CD14-positive monocyte (primary cell): Measurements from ENCODE around the gene MAFF. TPM values are rescaled to one million over a fixed set of nuclear protein-coding genes. Genes with fewer than 3 reads are reported as not detected.

Experiments
- DNase-seq, 3 donors: peaks; one replicate each; pipeline ENCODE4 v3.0.0-alpha.2; 2011 to 2022
- H2AFZ ChIP-seq: 2 replicates; pipeline ENCODE4 v1.6.0; 2012; ENCODE audit warnings: mild to moderate bottlenecking, low read depth, low read length, inconsistent platforms; ENCODE audit not compliant: insufficient read depth, poor library complexity, severe bottlenecking
- H3K27ac ChIP-seq, 2 donors: 1 replicate in 1 of 2; 2 replicates in 1 of 2; pipeline ENCODE4 v1.5.1; 2012 to 2013; ENCODE audit warnings: low read length in 2 of 2, control low read depth in 1 of 2, inconsistent platforms in 1 of 2, low read depth in 1 of 2, mild to moderate bottlenecking in 1 of 2
- H3K27me3 ChIP-seq, 2 donors: one replicate each; pipeline versions ENCODE4 v1.6.0 to v1.6.1; 2011 to 2013; ENCODE audit warnings: low read length in 2 of 2; ENCODE audit not compliant: control insufficient read depth in 2 of 2, insufficient read depth in 2 of 2
- H3K36me3 ChIP-seq, 2 donors: replicated peaks in 1 of 2; 1 replicate in 1 of 2; 2 replicates in 1 of 2; pipeline versions ENCODE4 v1.5.1 to v1.6.1; 2012 to 2013; ENCODE audit warnings: low read length in 2 of 2, control low read depth in 1 of 2, inconsistent platforms in 1 of 2, mild to moderate bottlenecking in 1 of 2; ENCODE audit not compliant: insufficient read depth in 2 of 2, control insufficient read depth in 1 of 2
- H3K4me1 ChIP-seq, 2 donors: 1 replicate in 1 of 2; 2 replicates in 1 of 2; pipeline versions ENCODE4 v1.5.1 to v1.6.1; 2012 to 2013; ENCODE audit warnings: low read length in 2 of 2, control low read depth in 1 of 2, inconsistent platforms in 1 of 2, mild to moderate bottlenecking in 1 of 2, moderate library complexity in 1 of 2; ENCODE audit not compliant: insufficient read depth in 2 of 2, control insufficient read depth in 1 of 2
- H3K4me2 ChIP-seq: replicated peaks from 2 replicates; pipeline ENCODE3; 2012; ENCODE audit warnings: low read length, moderate library complexity, mild to moderate bottlenecking; ENCODE audit not compliant: poor library complexity, severe bottlenecking; ENCODE audit errors: extremely low read depth
- H3K4me3 ChIP-seq, 3 experiments: fragments of 200-600 bp in 1 of 3; sonication (generic) in 1 of 3; replicated peaks in 1 of 3; 1 replicate in 2 of 3; 2 replicates in 1 of 3; pipeline ENCODE4 v1.5.1; 2011 to 2013; ENCODE audit warnings: low read length in 3 of 3, mild to moderate bottlenecking in 3 of 3, control low read depth in 2 of 3, low read depth in 2 of 3, inconsistent platforms in 1 of 3, moderate library complexity in 1 of 3
- H3K79me2 ChIP-seq: 2 replicates; pipeline ENCODE4 v1.6.0; 2012; ENCODE audit warnings: mild to moderate bottlenecking, control low read depth, inconsistent platforms, low read length, moderate library complexity; ENCODE audit not compliant: insufficient read depth
- H3K9ac ChIP-seq: 2 replicates; pipeline ENCODE4 v1.6.0; 2017; ENCODE audit warnings: low read length, mild to moderate bottlenecking; ENCODE audit not compliant: insufficient read depth, poor library complexity, severe bottlenecking
- H3K9me3 ChIP-seq, 2 donors: replicated peaks in 1 of 2; 1 replicate in 1 of 2; 2 replicates in 1 of 2; pipeline versions ENCODE4 v1.5.1 to v1.6.1; 2012 to 2013; ENCODE audit warnings: low read length in 2 of 2, control low read depth in 1 of 2; ENCODE audit not compliant: control insufficient read depth in 1 of 2, insufficient read depth in 1 of 2
- H4K20me1 ChIP-seq: 2 replicates; pipeline ENCODE4 v1.6.0; 2012; ENCODE audit warnings: mild to moderate bottlenecking, low read length, control low read depth, moderate library complexity; ENCODE audit not compliant: insufficient read depth
- H3K27ac Mint-ChIP-seq, 7 donors: one replicate each; pipeline ENCODE4 v1.8.0; 2020; ENCODE audit warnings: mild to moderate bottlenecking in 7 of 7, mixed read lengths in 7 of 7, moderate library complexity in 6 of 7, inconsistent platforms in 2 of 7
- H3K27me3 Mint-ChIP-seq, 3 donors: one replicate each; pipeline ENCODE4 v1.8.0; 2021 to 2022; ENCODE audit warnings: low read depth in 3 of 3, mild to moderate bottlenecking in 3 of 3, mixed read lengths in 3 of 3, moderate library complexity in 3 of 3, inconsistent platforms in 1 of 3
- H3K36me3 Mint-ChIP-seq, 2 donors: one replicate each; pipeline ENCODE4 v1.8.0; 2020; ENCODE audit warnings: mixed read lengths in 2 of 2, inconsistent platforms in 1 of 2, mild to moderate bottlenecking in 1 of 2
- H3K4me1 Mint-ChIP-seq: one replicate; pipeline ENCODE4 v1.8.0; 2020; ENCODE audit warnings: mild to moderate bottlenecking, mixed read lengths
- H3K4me3 Mint-ChIP-seq, 2 donors: one replicate each; pipeline ENCODE4 v1.8.0; 2020; ENCODE audit warnings: mild to moderate bottlenecking in 2 of 2, mixed read lengths in 2 of 2, moderate library complexity in 1 of 2
- H3K9me3 Mint-ChIP-seq, 7 donors: one replicate each; pipeline ENCODE4 v1.8.0; 2020 to 2022; ENCODE audit warnings: mixed read lengths in 7 of 7, mild to moderate bottlenecking in 6 of 7, moderate library complexity in 6 of 7, inconsistent platforms in 2 of 7
- CTCF ChIP-seq: fragments of 200-600 bp; IDR thresholded peaks from one replicate; pipeline ENCODE4 v1.8.0; 2022; ENCODE audit warnings: antibody characterized with exemption, mild to moderate bottlenecking
- WGBS: methylation state at CpG from one replicate; pipeline ENCODE4 v1.1.5; 2013; ENCODE audit warnings: missing lambda C conversion rate; ENCODE audit not compliant: insufficient coverage; 5-methylcytosine and 5-hydroxymethylcytosine counted together
- intact Hi-C, 2 donors: fragments of 100-400 bp; cut with micrococcal nuclease; formaldehyde crosslinking; loops; one replicate each; pipeline versions ENCODE4 v1.15.0 to v1.15.1; 2023
- polyA plus RNA-seq, 3 donors: library from polyadenylated mRNA; depleted of rRNA in 1 of 3; unstranded in 2 of 3; stranded (reverse) in 1 of 3; fragments of 300-500 nt in 2 of 3; fragments of >200 nt in 1 of 3; fragmentation: Illumina TruSeq in 2 of 3; gene quantifications; 1 replicate in 2 of 3; 2 replicates in 1 of 3; pipeline ENCODE4 v1.2.3, GENCODE V29; 2012 to 2021

MAFF gene
- polyA plus RNA-seq, 3 donors: 1.5 to 67.3 (median 2.0) TPM

DNA sequence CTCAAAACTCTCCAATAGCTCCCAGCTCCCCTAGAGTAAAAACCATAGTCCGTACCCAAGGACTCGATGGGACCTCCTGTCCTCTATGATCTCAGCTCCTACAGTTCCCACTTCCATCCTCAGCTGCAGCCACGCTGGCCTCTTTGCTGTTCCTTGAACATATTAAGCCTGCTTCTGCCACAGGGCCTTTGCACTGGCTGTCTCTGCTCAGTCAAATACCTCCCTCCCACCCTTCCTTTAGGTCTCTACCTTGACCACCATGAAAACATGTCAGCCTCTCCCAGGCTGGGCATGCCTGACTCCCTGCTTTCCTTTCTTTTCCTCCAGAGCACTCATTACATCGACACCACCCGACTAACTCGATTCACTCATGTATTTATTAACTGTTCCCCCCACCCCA is 46.5 kb downstream of the MAFF start:
- H3K4me1 ChIP-seq: peaks cover 0 to 5% of the 10 kb centered on the region in 2 donors
- no peaks in the 10 kb centered on the region for H3K27me3 ChIP-seq
- Mint-ChIP-seq H3K27ac (no peak overlapping the region), H3K4me3 (no peak overlapping the region), H3K36me3 (peaks cover 50 to 67% of the 10 kb centered on the region in 2 donors), H3K4me1 (peaks cover 9% of the 10 kb centered on the region), H3K9me3 (peaks cover 5 to 13% (median 9%) of the 10 kb centered on the region in 7 donors), H3K27me3 (peaks cover 0 to 2% (median 1%) of the 10 kb centered on the region in 3 donors)
- H3K27ac ChIP-seq: no peak overlapping the region
- WGBS: 98% methylated on average over 6 of the region's 6 CpGs
- H3K79me2 ChIP-seq: peaks cover 5% of the 10 kb centered on the region
- no peak overlapping the region for H3K4me3 ChIP-seq
- intact Hi-C loops: no loop called here
- H3K9ac ChIP-seq: no peak overlapping the region
- H2AFZ ChIP-seq: no peak overlapping the region
- TF ChIP-seq CTCF: no peak
- peaks cover 5 to 13% of the 10 kb centered on the region in 2 donors for H3K9me3 ChIP-seq
- no peak overlapping the region for H3K4me2 ChIP-seq
- peaks cover 35% of the 10 kb centered on the region for H4K20me1 ChIP-seq
- no peak for DNase-seq
- H3K36me3 ChIP-seq: peaks cover 29 to 60% of the 10 kb centered on the region in 2 donors

DNA sequence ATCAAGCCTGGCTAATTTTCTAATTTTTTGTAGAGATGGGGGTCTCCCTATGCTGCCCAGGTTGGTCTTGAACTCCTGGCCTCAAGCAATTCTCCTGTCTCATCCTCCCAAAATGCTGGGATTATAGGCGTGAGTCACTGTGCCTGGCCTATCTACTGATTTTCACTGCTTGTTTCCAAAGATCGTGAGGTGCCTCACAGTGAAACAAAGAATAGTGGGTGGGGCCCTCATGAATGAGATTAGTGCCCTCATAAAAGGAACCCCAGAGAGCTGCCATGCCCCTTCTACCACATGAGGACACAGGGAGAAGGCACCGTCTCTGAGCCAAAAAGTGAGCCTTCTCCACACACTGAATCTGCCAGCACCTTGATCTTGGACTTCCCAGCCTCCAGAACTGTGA is 47.5 kb downstream of the MAFF start:
- no peak overlapping the region for H3K4me2 ChIP-seq
- H3K9me3 ChIP-seq: peaks cover 5 to 13% of the 10 kb centered on the region in 2 donors
- peaks cover 29 to 50% of the 10 kb centered on the region in 2 donors for H3K36me3 ChIP-seq
- TF ChIP-seq CTCF: no peak
- H3K9ac ChIP-seq: no peak overlapping the region
- H3K27me3 ChIP-seq: no peaks in the 10 kb centered on the region
- peaks cover 5% of the 10 kb centered on the region for H3K79me2 ChIP-seq
- intact Hi-C loops: no loop called here
- Mint-ChIP-seq H3K4me3 (no peak overlapping the region), H3K36me3 (peaks cover 40 to 57% of the 10 kb centered on the region in 2 donors), H3K4me1 (peaks cover 9% of the 10 kb centered on the region), H3K27me3 (peaks cover 0 to 2% (median 1%) of the 10 kb centered on the region in 3 donors), H3K9me3 (peaks cover 5 to 13% (median 9%) of the 10 kb centered on the region in 7 donors), H3K27ac (no peak overlapping the region)
- WGBS: no CpG with 5 or more reads among the region's 3 CpGs
- no peak overlapping the region for H3K27ac ChIP-seq
- H4K20me1 ChIP-seq: peaks cover 35% of the 10 kb centered on the region
- H3K4me1 ChIP-seq: peaks cover 0 to 5% of the 10 kb centered on the region in 2 donors
- no peak overlapping the region for H3K4me3 ChIP-seq
- no peak for DNase-seq
- H2AFZ ChIP-seq: no peak overlapping the region
